Fibroblast of lung (primary cell): ENCODE measurements around the gene MACROD1. TPM values are rescaled to one million over a fixed set of nuclear protein-coding genes. Genes with fewer than 3 reads are reported as not detected.

Experiments used
- DNase-seq, 2 donors: peaks; one replicate each; pipeline versions ENCODE4 v3.0.0 to v3.0.0-alpha.2; 2010; ENCODE audit warnings: low read depth in 2 of 2
- H2AFZ ChIP-seq: 2 replicates; pipeline ENCODE4 v1.5.1; 2012; ENCODE audit warnings: low read length, control low read depth, inconsistent platforms
- H3K27ac ChIP-seq: 2 replicates; pipeline ENCODE4 v1.5.1; 2011; ENCODE audit warnings: low read length, control low read depth; ENCODE audit not compliant: insufficient read depth
- H3K27me3 ChIP-seq: 2 replicates; pipeline ENCODE4 v1.5.1; 2011; ENCODE audit warnings: mild to moderate bottlenecking, low read length; ENCODE audit not compliant: control insufficient read depth, insufficient read depth
- H3K36me3 ChIP-seq: 2 replicates; pipeline ENCODE4 v1.5.1; 2011; ENCODE audit warnings: low read length; ENCODE audit not compliant: control insufficient read depth, insufficient read depth
- H3K4me1 ChIP-seq: 2 replicates; pipeline ENCODE4 v1.5.1; 2011; ENCODE audit warnings: low read length; ENCODE audit not compliant: control insufficient read depth, insufficient read depth; ENCODE audit errors: extremely low read depth
- H3K4me2 ChIP-seq: 2 replicates; pipeline ENCODE4 v1.5.1; 2011; ENCODE audit warnings: low read length, control low read depth; ENCODE audit not compliant: insufficient read depth; ENCODE audit errors: extremely low read depth
- H3K4me3 ChIP-seq, 4 experiments: fragments of 200-600 bp in 1 of 4; sonication (generic) in 1 of 4; replicated peaks in 1 of 4; 2 replicates each; pipeline ENCODE4 v1.5.1; 2011 to 2016; ENCODE audit warnings: low read length in 4 of 4, low read depth in 3 of 4, mild to moderate bottlenecking in 3 of 4, control low read depth in 2 of 4, inconsistent platforms in 1 of 4, mixed read lengths in 1 of 4; ENCODE audit not compliant: insufficient read depth in 1 of 4; ENCODE audit errors: control extremely low read depth in 1 of 4
- H3K79me2 ChIP-seq: 2 replicates; pipeline ENCODE4 v1.5.1; 2012; ENCODE audit warnings: mild to moderate bottlenecking, low read length, inconsistent platforms; ENCODE audit not compliant: control insufficient read depth, insufficient read depth
- H3K9ac ChIP-seq: 2 replicates; pipeline ENCODE4 v1.5.1; 2011; ENCODE audit warnings: mild to moderate bottlenecking, low read length, control low read depth; ENCODE audit not compliant: insufficient read depth
- H3K9me3 ChIP-seq: 2 replicates; pipeline ENCODE4 v1.5.1; 2012; ENCODE audit warnings: low read depth, low read length; ENCODE audit not compliant: control insufficient read depth, insufficient read depth
- H4K20me1 ChIP-seq: 2 replicates; pipeline ENCODE4 v1.5.1; 2011; ENCODE audit warnings: low read length; ENCODE audit not compliant: control insufficient read depth, insufficient read depth; ENCODE audit errors: extremely low read depth
- CTCF ChIP-seq, 2 donors: IDR thresholded peaks in 1 of 2; conservative IDR thresholded peaks in 1 of 2; 1 replicate in 1 of 2; 2 replicates in 1 of 2; pipeline ENCODE4 v1.5.1; 2011 to 2012; ENCODE audit warnings: low read length in 2 of 2, control low read depth in 1 of 2, inconsistent platforms in 1 of 2, low read depth in 1 of 2, mild to moderate bottlenecking in 1 of 2
- EZH2 ChIP-seq: IDR thresholded peaks from 2 replicates; pipeline ENCODE4 v1.5.1; 2012; ENCODE audit warnings: low read length, control low read depth, mild to moderate bottlenecking; ENCODE audit errors: missing control alignments
- polyA plus RNA-seq, 2 donors: library from polyadenylated mRNA; depleted of rRNA in 1 of 2; stranded (reverse) in 1 of 2; unstranded in 1 of 2; fragments of >200 nt; gene quantifications; 2 replicates each; pipeline ENCODE4 v1.2.1, GENCODE V29; 2011 to 2012; ENCODE audit warnings: missing spikeins in 1 of 2
- total RNA-seq: library from RNA; depleted of rRNA; stranded (reverse); fragments of >200 nt; gene quantifications from 2 replicates; pipeline ENCODE4 v1.2.1, GENCODE V29; 2014

Gene MACROD1
- total and polyA plus RNA-seq, 2 donors (not counting 1 experiment from before 2014, with no cell fraction given): 8.8 to 24.8 TPM

GRCh38 chr11:64005691-64006090, 160.2 kb downstream of the MACROD1 start:
- no peak overlapping the region for H2AFZ ChIP-seq
- no peaks in the 10 kb centered on the region for H4K20me1 ChIP-seq
- no peak overlapping the region for H3K4me3 ChIP-seq
- TF ChIP-seq EZH2: no peak
- TF ChIP-seq CTCF (conservative IDR thresholded peaks at IDR 0.05 in 1 of 2, IDR thresholded peaks at IDR 0.05 in 1 of 2; ENCODE audit: low read depth in 1 of 2, low read length in 2 of 2): no peak
- no peaks in the 10 kb centered on the region for H3K79me2 ChIP-seq
- H3K4me1 ChIP-seq: peaks cover 7% of the 10 kb centered on the region
- no peak overlapping the region for H3K4me2 ChIP-seq
- no peaks in the 10 kb centered on the region for H3K36me3 ChIP-seq
- H3K27ac ChIP-seq: no peak overlapping the region
- DNase-seq: no peak
- H3K27me3 ChIP-seq: no peaks in the 10 kb centered on the region
- H3K9ac ChIP-seq: no peak overlapping the region
- H3K9me3 ChIP-seq: no peaks in the 10 kb centered on the region

GRCh38 chr11:64004590-64004984, 161.3 kb downstream of the MACROD1 start:
- peaks cover 9% of the 10 kb centered on the region for H3K4me1 ChIP-seq
- no peaks in the 10 kb centered on the region for H3K36me3 ChIP-seq
- no peak overlapping the region for H3K27ac ChIP-seq
- DNase-seq: no peak
- no peaks in the 10 kb centered on the region for H4K20me1 ChIP-seq
- H3K4me2 ChIP-seq: no peak overlapping the region
- H3K9me3 ChIP-seq: no peaks in the 10 kb centered on the region
- H3K9ac ChIP-seq: no peak overlapping the region
- no peaks in the 10 kb centered on the region for H3K27me3 ChIP-seq
- TF ChIP-seq EZH2 (no peak), CTCF (conservative IDR thresholded peaks at IDR 0.05 in 1 of 2, IDR thresholded peaks at IDR 0.05 in 1 of 2; ENCODE audit: low read depth in 1 of 2, low read length in 2 of 2) (no peak)
- no peaks in the 10 kb centered on the region for H3K79me2 ChIP-seq
- no peak overlapping the region for H3K4me3 ChIP-seq
- no peak overlapping the region for H2AFZ ChIP-seq

GRCh38 chr11:64003807-64004589, 161.9 kb downstream of the MACROD1 start:
- TF ChIP-seq EZH2 (no peak), CTCF (conservative IDR thresholded peaks at IDR 0.05 in 1 of 2, IDR thresholded peaks at IDR 0.05 in 1 of 2; ENCODE audit: low read depth in 1 of 2, low read length in 2 of 2) (no peak)
- no peak overlapping the region for H2AFZ ChIP-seq
- H4K20me1 ChIP-seq: no peaks in the 10 kb centered on the region
- H3K4me1 ChIP-seq: peaks cover 9% of the 10 kb centered on the region
- DNase-seq: peak in 1 of 2 donors; percentile 14
- no peak overlapping the region for H3K9ac ChIP-seq
- H3K27me3 ChIP-seq: no peaks in the 10 kb centered on the region
- H3K27ac ChIP-seq: no peak overlapping the region
- no peak overlapping the region for H3K4me3 ChIP-seq
- no peak overlapping the region for H3K4me2 ChIP-seq
- no peaks in the 10 kb centered on the region for H3K79me2 ChIP-seq
- H3K9me3 ChIP-seq: no peaks in the 10 kb centered on the region
- H3K36me3 ChIP-seq: no peaks in the 10 kb centered on the region
